AG04450 (cell line): ENCODE results near the gene RANGAP1. TPM values are rescaled to one million over a fixed set of nuclear protein-coding genes. Genes with fewer than 3 reads are reported as not detected.

Experiments used
- CTCF ChIA-PET: fragments of 300-600, 350-600 bp; formaldehyde crosslinking; extraction: SDS; loops from one replicate; lab custom pipeline; 2022; ENCODE audit warnings: antibody characterized with exemption, inconsistent platforms; lab: Charles Lee
- POLR2A ChIA-PET: fragments of 350-600 bp; formaldehyde crosslinking; extraction: SDS; loops from one replicate; lab custom pipeline; 2021; ENCODE audit warnings: antibody characterized with exemption, inconsistent platforms; lab: Yijun Ruan, JAX
- DNase-seq: peaks from one replicate; pipeline ENCODE4 v3.0.0-alpha.2; 2011; ENCODE audit warnings: low read depth, low spot score
- H3K27ac ChIP-seq: one replicate; pipeline ENCODE4 v1.5.1; 2012; ENCODE audit warnings: low read depth, low read length, control low read depth
- H3K27me3 ChIP-seq: one replicate; pipeline ENCODE4 v1.6.0; 2012; ENCODE audit warnings: low read length; ENCODE audit not compliant: control insufficient read depth, insufficient read depth
- H3K4me3 ChIP-seq: 2 replicates; pipeline ENCODE4 v1.5.1; 2011; ENCODE audit warnings: mild to moderate bottlenecking, low read depth, low read length, control low read depth
- H3K9me3 ChIP-seq: 2 replicates; pipeline ENCODE4 v1.5.1; 2012; ENCODE audit warnings: low read length; ENCODE audit not compliant: control insufficient read depth, insufficient read depth
- polyA plus RNA-seq: library from polyadenylated mRNA; depleted of rRNA; stranded (reverse); fragments of >200 nt; gene quantifications from 2 replicates; pipeline ENCODE4 v1.2.3, GENCODE V29; 2011
- TF ChIP-seq, protein P1 (sequence below): IDR thresholded peaks from 2 replicates; pipeline ENCODE4 v1.5.1; 2011; ENCODE audit warnings: low read depth, low read length, control low read depth, inconsistent platforms

RANGAP1 gene
- polyA plus RNA-seq, 1 experiment, result 75.8 TPM

DNA sequence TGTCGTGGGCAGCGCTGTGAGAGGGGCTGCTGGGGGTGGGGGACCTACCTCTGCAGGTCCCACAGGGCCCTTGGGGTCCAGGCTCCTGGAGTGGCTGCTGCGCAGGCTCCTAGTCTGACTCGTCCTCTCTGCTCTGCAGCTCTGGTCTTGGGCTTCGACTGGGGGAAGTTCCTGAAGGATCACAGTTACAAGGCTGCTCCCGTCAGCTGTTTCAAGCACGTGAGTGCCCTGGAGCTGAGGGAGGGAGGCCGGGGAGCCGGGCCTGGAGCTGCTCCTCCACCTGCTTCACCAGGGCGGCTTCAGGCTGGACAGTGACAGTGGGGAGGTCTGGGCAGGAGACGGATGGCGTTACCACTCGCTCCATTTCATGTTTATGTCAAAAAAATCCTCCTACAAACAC lies 69.0 kb downstream of the RANGAP1 start:
- Histone ChIP-seq H3K27me3 (no peaks in the 10 kb centered on the region), H3K9me3 (peaks cover 12% of the 10 kb centered on the region), H3K27ac (peak overlapping the region; percentile 95), H3K4me3 (peak overlapping the region; percentile 11)
- CTCF ChIA-PET, result interaction anchor here (1.2 kb wide), 1 partner anchor 157 kb away, joined by 5 read pairs; no protein-coding TSS in a partner anchor
- POLR2A ChIA-PET, result interaction anchor here (0.9 to 1.1 kb wide), 2 partner anchors 27 to 86 kb away, joined by 4 read pairs; no protein-coding TSS in a partner anchor
- TF ChIP-seq, protein P1, sequence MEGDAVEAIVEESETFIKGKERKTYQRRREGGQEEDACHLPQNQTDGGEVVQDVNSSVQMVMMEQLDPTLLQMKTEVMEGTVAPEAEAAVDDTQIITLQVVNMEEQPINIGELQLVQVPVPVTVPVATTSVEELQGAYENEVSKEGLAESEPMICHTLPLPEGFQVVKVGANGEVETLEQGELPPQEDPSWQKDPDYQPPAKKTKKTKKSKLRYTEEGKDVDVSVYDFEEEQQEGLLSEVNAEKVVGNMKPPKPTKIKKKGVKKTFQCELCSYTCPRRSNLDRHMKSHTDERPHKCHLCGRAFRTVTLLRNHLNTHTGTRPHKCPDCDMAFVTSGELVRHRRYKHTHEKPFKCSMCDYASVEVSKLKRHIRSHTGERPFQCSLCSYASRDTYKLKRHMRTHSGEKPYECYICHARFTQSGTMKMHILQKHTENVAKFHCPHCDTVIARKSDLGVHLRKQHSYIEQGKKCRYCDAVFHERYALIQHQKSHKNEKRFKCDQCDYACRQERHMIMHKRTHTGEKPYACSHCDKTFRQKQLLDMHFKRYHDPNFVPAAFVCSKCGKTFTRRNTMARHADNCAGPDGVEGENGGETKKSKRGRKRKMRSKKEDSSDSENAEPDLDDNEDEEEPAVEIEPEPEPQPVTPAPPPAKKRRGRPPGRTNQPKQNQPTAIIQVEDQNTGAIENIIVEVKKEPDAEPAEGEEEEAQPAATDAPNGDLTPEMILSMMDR, result no peak
- DNase-seq, result peak; percentile 26

- Histone ChIP-seq H3K27ac (peak overlapping the region; percentile 31), H3K27me3 (no peaks in the 10 kb centered on the region), H3K9me3 (peaks cover 12% of the 10 kb centered on the region), H3K4me3 (peak overlapping the region; percentile 25; the same call in 1 of the 2 replicates)
- DNase-seq, result no peak
- TF ChIP-seq, protein P1, result no peak
- ChIA-PET POLR2A (no interaction called here), CTCF (no interaction called here)
Measured at GRCh38 chr22:41215926-41216325, 70.1 kb downstream of the RANGAP1 start.

GRCh38 chr22:41215409-41215808 lies 70.6 kb downstream of the RANGAP1 start:
- Histone ChIP-seq H3K27ac (no peak overlapping the region), H3K27me3 (no peaks in the 10 kb centered on the region), H3K9me3 (peaks cover 12% of the 10 kb centered on the region), H3K4me3 (no peak overlapping the region)
- DNase-seq, result no peak
- POLR2A ChIA-PET, result no interaction called here
- CTCF ChIA-PET, result no interaction called here
- TF ChIP-seq, protein P1, result no peak

DNA sequence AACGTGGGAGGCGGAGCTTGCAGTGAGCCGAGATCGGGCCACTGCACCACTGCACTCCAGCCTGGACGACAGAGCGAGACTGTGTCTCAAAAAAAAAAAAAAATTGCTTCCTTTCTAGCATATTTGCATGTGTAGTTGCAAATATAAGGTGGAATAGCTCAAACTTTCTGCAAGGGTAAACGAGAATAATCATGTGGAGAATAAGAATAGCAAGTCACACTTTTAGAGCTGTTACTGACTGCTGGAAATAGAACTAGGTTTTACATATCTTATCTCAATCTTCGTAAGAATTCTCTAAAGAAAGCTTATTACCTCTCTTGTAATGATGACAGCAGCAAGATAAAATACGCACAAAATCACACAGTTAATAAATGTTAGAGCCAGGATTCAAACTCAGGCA lies 79.3 kb downstream of the RANGAP1 start:
- TF ChIP-seq, protein P1, result no peak
- no peak for DNase-seq
- Histone ChIP-seq H3K9me3 (no peaks in the 10 kb centered on the region), H3K27me3 (no peaks in the 10 kb centered on the region), H3K4me3 (no peak overlapping the region), H3K27ac (no peak overlapping the region)
- POLR2A ChIA-PET, result interaction anchor here (0.9 kb wide), 1 partner anchor 11 kb away, joined by 4 read pairs; no protein-coding TSS in a partner anchor
- CTCF ChIA-PET, result interaction anchor here (1.0 kb wide), 1 partner anchor 8 kb away, joined by 3 read pairs; no protein-coding TSS in a partner anchor

DNA sequence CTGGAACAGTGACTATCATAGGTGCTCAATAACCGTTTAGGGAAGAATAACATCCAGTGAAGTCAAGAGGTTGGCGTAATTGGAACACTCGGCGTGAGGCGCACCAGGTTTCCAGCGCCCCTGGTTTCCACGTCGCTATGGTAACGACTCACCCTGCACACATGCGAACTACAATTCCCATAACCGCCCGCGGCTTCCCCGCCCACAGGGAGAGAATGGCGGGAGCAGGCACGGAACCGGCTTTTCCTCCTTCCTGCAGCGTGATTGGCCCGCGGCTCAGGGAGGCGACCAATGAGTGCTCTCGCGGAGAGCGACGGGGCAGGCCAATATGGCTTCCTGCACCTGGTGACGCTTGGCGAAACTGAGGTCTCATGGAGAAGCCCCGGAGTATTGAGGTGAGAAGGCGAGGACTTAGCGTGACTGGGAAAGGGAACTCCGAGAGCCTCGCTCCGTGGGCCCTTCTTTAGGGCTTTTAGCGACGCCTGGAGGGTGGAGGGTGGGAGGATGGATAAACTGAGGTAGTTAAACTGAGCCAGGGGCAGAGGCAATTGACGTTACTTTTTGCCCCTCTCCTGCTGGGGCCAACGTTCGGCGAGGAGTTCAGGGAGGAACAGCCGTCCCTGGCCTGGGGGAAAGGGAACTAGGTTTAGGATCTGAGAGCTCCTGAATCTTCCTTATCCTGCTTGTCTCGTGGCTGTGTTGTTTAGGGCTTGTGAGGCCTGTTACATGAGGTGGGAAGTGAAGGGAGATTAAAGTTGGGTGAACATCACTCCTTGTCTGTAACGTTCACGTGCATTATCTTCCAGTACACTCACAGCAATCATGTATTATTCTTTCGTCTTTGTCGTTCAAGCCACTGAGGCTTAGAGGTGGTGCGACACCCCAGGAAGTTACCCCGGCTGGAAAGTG lies 80.7 kb downstream of the RANGAP1 start, which contains the start of gene L3MBTL2:
TSS of gene L3MBTL2 (plus strand) at position 321 of the 909 bp plus-strand sequence. CDS start at position 372, 51 bp downstream.
- TF ChIP-seq, protein P1, result no peak
- H3K27ac ChIP-seq, result no peak within 1 kb of the TSS
- DNase-seq, result peak; percentile 82
- POLR2A ChIA-PET, result no interaction called here
- CTCF ChIA-PET, result no interaction called here
- no peaks in the 10 kb centered on the region for H3K9me3 ChIP-seq
- H3K27me3 ChIP-seq, result peaks cover 4% of the 10 kb centered on the region
- H3K4me3 ChIP-seq, result peak within 1 kb of the TSS; percentile 99
